Activated CD4-positive, alpha-beta T cell treated with anti-CD3 and anti-CD28 coated beads for 1 hour (primary cell): ENCODE results near the gene LILRB4.
"Not testable (repeated sequence)": the region's sequence is repeated elsewhere in the genome, so short reads cannot be mapped to it uniquely, and the experiment has no call there.

Experiments
- DNase-seq: peaks from one replicate; pipeline ENCODE4 v3.0.0-alpha.2; 2020

Gene LILRB4

GRCh38 chr19:54662730-54663129 lies at the start of gene LILRB4:
LILRB4 (plus strand) TSS chr19:54662985; CDS start chr19:54663034, 49 bp downstream.
- DNase-seq, result no peak

GRCh38 chr19:54614726-54615125 lies 48.1 kb upstream of the LILRB4 start:
- DNase-seq, result no peak

GRCh38 chr19:54616057-54616456 lies 46.7 kb upstream of the LILRB4 start:
- no peak for DNase-seq

GRCh38 chr19:54616821-54617560 lies 45.8 kb upstream of the LILRB4 start:
- no peak for DNase-seq

GRCh38 chr19:54620464-54620863 lies 42.3 kb upstream of the LILRB4 start:
- DNase-seq, result no peak

GRCh38 chr19:54622431-54622830 lies 40.4 kb upstream of the LILRB4 start:
- DNase-seq, result no peak

- not testable (repeated sequence) for DNase-seq
Observed at GRCh38 chr19:54624234-54624633, 38.6 kb upstream of the LILRB4 start.

- not testable (repeated sequence) for DNase-seq
Observed at GRCh38 chr19:54624934-54625730, 37.7 kb upstream of the LILRB4 start.

- no peak for DNase-seq
Observed at GRCh38 chr19:54626757-54627156, 36.0 kb upstream of the LILRB4 start.

GRCh38 chr19:54627912-54628311 lies 34.9 kb upstream of the LILRB4 start:
- DNase-seq, result not testable (repeated sequence)

- not testable (repeated sequence) for DNase-seq
Observed at GRCh38 chr19:54630262-54630661, 32.5 kb upstream of the LILRB4 start, which contains the start of gene LILRB1. LILRB1 (plus strand) TSS chr19:54630484; CDS start chr19:54631074, 590 bp downstream.

GRCh38 chr19:54630782-54631181 lies 32.0 kb upstream of the LILRB4 start:
- no peak for DNase-seq

- not testable (repeated sequence) for DNase-seq
Observed at GRCh38 chr19:54631489-54632337, 31.1 kb upstream of the LILRB4 start.

- not testable (repeated sequence) for DNase-seq
Observed at GRCh38 chr19:54632517-54632916, 30.3 kb upstream of the LILRB4 start.

- no peak for DNase-seq
Observed at GRCh38 chr19:54633401-54633800, 29.4 kb upstream of the LILRB4 start.

- not testable (repeated sequence) for DNase-seq
Observed at GRCh38 chr19:54636081-54636480, 26.7 kb upstream of the LILRB4 start.

- no peak for DNase-seq
Observed at GRCh38 chr19:54638683-54639082, 24.1 kb upstream of the LILRB4 start.

GRCh38 chr19:54642953-54643352 lies 19.8 kb upstream of the LILRB4 start:
- DNase-seq, result not testable (repeated sequence)

GRCh38 chr19:54643583-54643982 lies 19.2 kb upstream of the LILRB4 start:
- not testable (repeated sequence) for DNase-seq

GRCh38 chr19:54644056-54644455 lies 18.7 kb upstream of the LILRB4 start:
- no peak for DNase-seq

- DNase-seq, result no peak
Observed at GRCh38 chr19:54646331-54646841, 16.4 kb upstream of the LILRB4 start.

- no peak for DNase-seq
Observed at GRCh38 chr19:54648129-54648528, 14.7 kb upstream of the LILRB4 start.
